HepG2 (cell line): Measurements from ENCODE around the gene SYMPK. TPM values are rescaled to one million over a fixed set of nuclear protein-coding genes. Genes with fewer than 3 reads are reported as not detected.

ENCODE experiments used
- ATAC-seq: fragments of 200-7000 bp; cut with Tn5 transposase; 3 replicates; pipeline ENCODE4 v1.9.1; 2020; ENCODE audit warnings: mild to moderate bottlenecking, moderate library complexity
- BruUV-seq: library from RNA; stranded (reverse); fragments of 400-500 nt; replicated peaks from 2 replicates; lab custom pipeline; 2021; lab: Mats Ljungman, UMichigan
- CTCF ChIA-PET: fragments of 300-600 bp; formaldehyde crosslinking; extraction: SDS; loops from one replicate; lab custom pipeline; 2021; ENCODE audit warnings: low total read pairs, inconsistent platforms, low intra/inter-chr PET ratio; lab: Yijun Ruan, JAX
- POLR2A ChIA-PET: fragments of 350-600 bp; sonication (Branson Sonifier 250); formaldehyde crosslinking; loops from one replicate; lab custom pipeline; 2020; ENCODE audit warnings: antibody characterized with exemption, inconsistent platforms; lab: Yijun Ruan, JAX
- DNase-seq: peaks from one replicate; pipeline ENCODE4 v3.0.0-alpha.2; 2015; ENCODE audit warnings: low spot score
- FAIRE-seq: peaks from 3 replicates; lab custom pipeline; 2011; peaks lifted over from hg19 to GRCh38; lab: Jason Lieb, UNC
- H2AFZ ChIP-seq: one replicate; pipeline ENCODE4 v1.6.1; 2011; ENCODE audit warnings: low read length, inconsistent platforms
- H3K27ac ChIP-seq: fragments of 300-600 bp; 3 replicates; pipeline ENCODE4 v1.8.0; 2011; ENCODE audit warnings: mixed run types, mild to moderate bottlenecking, mixed read lengths, low read length, inconsistent platforms; ENCODE audit not compliant: insufficient read depth; ENCODE audit errors: extremely low read length
- H3K27me3 ChIP-seq, 2 experiments: fragments of 200-600 bp in 1 of 2; 2 replicates in 1 of 2; 3 replicates in 1 of 2; pipeline versions ENCODE4 v1.6.0 to v1.8.0; 2011; ENCODE audit warnings: low read length in 2 of 2, mild to moderate bottlenecking in 2 of 2, moderate library complexity in 2 of 2, inconsistent platforms in 1 of 2; ENCODE audit not compliant: insufficient read depth in 2 of 2, control insufficient read depth in 1 of 2
- H3K36me3 ChIP-seq, 2 experiments: fragments of 200-600 bp in 1 of 2; replicated peaks in 1 of 2; 2 replicates in 1 of 2; 3 replicates in 1 of 2; pipeline versions ENCODE4 v1.5.1 to v1.8.0; 2011; ENCODE audit warnings: low read length in 2 of 2, inconsistent platforms in 1 of 2; ENCODE audit not compliant: insufficient read depth in 2 of 2, control insufficient read depth in 1 of 2
- H3K4me1 ChIP-seq: 2 replicates; pipeline ENCODE4 v1.5.1; 2012; ENCODE audit warnings: low read length, inconsistent platforms; ENCODE audit not compliant: insufficient read depth
- H3K4me2 ChIP-seq: 2 replicates; pipeline ENCODE4 v1.6.0; 2011; ENCODE audit warnings: low read depth, low read length, inconsistent platforms
- H3K4me3 ChIP-seq, 3 experiments: fragments of 200-600 bp in 1 of 3; sonication (generic), shearing (Covaris generic) in 1 of 3; replicated peaks in 1 of 3; 2 replicates each; pipeline ENCODE4 v1.5.1; 2011 to 2016; ENCODE audit warnings: low read length in 3 of 3, inconsistent platforms in 2 of 3, low read depth in 2 of 3, mild to moderate bottlenecking in 2 of 3, control low read depth in 1 of 3, mixed read lengths in 1 of 3; ENCODE audit not compliant: insufficient read depth in 1 of 3
- H3K79me2 ChIP-seq: one replicate; pipeline ENCODE4 v1.6.1; 2011; ENCODE audit warnings: low read length, inconsistent platforms; ENCODE audit not compliant: insufficient read depth
- H3K9ac ChIP-seq: 2 replicates; pipeline ENCODE4 v1.6.0; 2011; ENCODE audit warnings: mild to moderate bottlenecking, low read depth, low read length, inconsistent platforms; ENCODE audit not compliant: insufficient read depth
- H3K9me3 ChIP-seq: 2 replicates; pipeline ENCODE4 v1.5.1; 2012; ENCODE audit warnings: mild to moderate bottlenecking, low read length
- H4K20me1 ChIP-seq: 2 replicates; pipeline ENCODE4 v1.6.0; 2011; ENCODE audit warnings: inconsistent platforms, mild to moderate bottlenecking, low read length, moderate library complexity; ENCODE audit not compliant: insufficient read depth
- AGO2 ChIP-seq: fragments of 200-400 bp; formaldehyde crosslinking; optimal IDR thresholded peaks from 2 replicates; pipeline ENCODE3; 2017; ENCODE audit warnings: mild to moderate bottlenecking, low read depth, low read length, moderate library complexity
- AKAP8 ChIP-seq: sonication (generic); formaldehyde crosslinking; IDR thresholded peaks from 2 replicates; pipeline ENCODE4 v1.5.1; 2020; ENCODE audit warnings: mild to moderate bottlenecking, missing genetic modification reagents
- CREB1 ChIP-seq, 2 experiments: fragments of 450-650 bp in 1 of 2; IDR thresholded peaks; 2 replicates each; pipeline ENCODE4 v1.6.1; 2016 to 2017; ENCODE audit warnings: control low read depth in 1 of 2, mild to moderate bottlenecking in 1 of 2, missing compliant biosample characterization in 1 of 2, missing genetic modification characterization in 1 of 2
- GFI1 ChIP-seq: sonication (generic); formaldehyde crosslinking; IDR thresholded peaks from 2 replicates; pipeline ENCODE4 v1.5.0; 2020; ENCODE audit warnings: missing genetic modification reagents, mild to moderate bottlenecking, borderline replicate concordance
- MEF2D ChIP-seq: sonication (generic); formaldehyde crosslinking; IDR thresholded peaks from 2 replicates; pipeline ENCODE4 v1.5.1; 2020; ENCODE audit warnings: mild to moderate bottlenecking, missing genetic modification reagents
- NKX3-1 ChIP-seq: sonication (generic); formaldehyde crosslinking; IDR thresholded peaks from 2 replicates; pipeline ENCODE4 v1.5.0; 2020; ENCODE audit warnings: missing genetic modification reagents
- NR2F2 ChIP-seq: IDR thresholded peaks from 2 replicates; pipeline ENCODE4 v1.6.1; 2012; ENCODE audit warnings: low read depth, inconsistent platforms, borderline replicate concordance
- RAD21 ChIP-seq: fragments of 450-650 bp; formaldehyde crosslinking; IDR thresholded peaks from 2 replicates; pipeline ENCODE4 v1.5.0; 2020; ENCODE audit warnings: mild to moderate bottlenecking
- SCMH1 ChIP-seq: sonication (generic); formaldehyde crosslinking; IDR thresholded peaks from 2 replicates; pipeline ENCODE4 v1.9.0; 2021; ENCODE audit warnings: missing genetic modification reagents, mild to moderate bottlenecking, borderline replicate concordance
- SYNCRIP ChIP-seq: fragments of 200-400 bp; formaldehyde crosslinking; IDR thresholded peaks from 2 replicates; pipeline ENCODE4 v1.6.1; 2018; ENCODE audit warnings: mild to moderate bottlenecking, low read depth, low read length; ENCODE audit not compliant: insufficient read depth
- TARDBP ChIP-seq: sonication (generic); formaldehyde crosslinking; IDR thresholded peaks from 2 replicates; pipeline ENCODE4 v1.8.0; 2022; ENCODE audit warnings: mild to moderate bottlenecking, missing genetic modification reagents
- TCF12 ChIP-seq, 2 experiments: fragments of 450-650 bp in 1 of 2; sonication (generic) in 1 of 2; formaldehyde crosslinking in 1 of 2; IDR thresholded peaks; 2 replicates each; pipeline versions ENCODE4 v1.6.1 to v1.8.0; 2017 to 2022; ENCODE audit warnings: antibody characterized with exemption in 1 of 2, mild to moderate bottlenecking in 1 of 2, missing genetic modification reagents in 1 of 2, moderate library complexity in 1 of 2
- TEAD3 ChIP-seq: optimal IDR thresholded peaks from 2 replicates; pipeline ENCODE3; 2016; ENCODE audit warnings: borderline replicate concordance
- TFAP4 ChIP-seq: sonication (generic); IDR thresholded peaks from 2 replicates; pipeline ENCODE4 v1.6.1; 2016; ENCODE audit warnings: low read depth, borderline replicate concordance
- ZBTB42 ChIP-seq: sonication (generic); formaldehyde crosslinking; IDR thresholded peaks from 2 replicates; pipeline ENCODE4 v1.5.0; 2020; ENCODE audit warnings: mild to moderate bottlenecking, missing genetic modification reagents
- ZBTB7B ChIP-seq: sonication (generic); formaldehyde crosslinking; IDR thresholded peaks from 2 replicates; pipeline ENCODE4 v1.4.0; 2020; ENCODE audit warnings: missing genetic modification reagents
- ZFAT ChIP-seq: sonication (generic); formaldehyde crosslinking; conservative IDR thresholded peaks from 2 replicates; pipeline ENCODE4 v1.8.1; 2023; ENCODE audit warnings: missing genetic modification reagents, inconsistent platforms
- ZNF101 ChIP-seq: sonication (generic); formaldehyde crosslinking; IDR thresholded peaks from 2 replicates; pipeline ENCODE4 v1.4.0; 2020; ENCODE audit warnings: mild to moderate bottlenecking, low read depth, missing genetic modification reagents, borderline replicate concordance
- ZNF235 ChIP-seq: sonication (generic); formaldehyde crosslinking; IDR thresholded peaks from 2 replicates; pipeline ENCODE4 v1.8.1; 2023; ENCODE audit warnings: mild to moderate bottlenecking, missing genetic modification reagents, borderline replicate concordance
- ZNF251 ChIP-seq: sonication (generic); formaldehyde crosslinking; IDR thresholded peaks from 2 replicates; pipeline ENCODE4 v1.9.0; 2021; ENCODE audit warnings: mild to moderate bottlenecking, missing genetic modification reagents
- ZNF333 ChIP-seq: sonication (generic); formaldehyde crosslinking; IDR thresholded peaks from 2 replicates; pipeline ENCODE4 v1.4.0; 2020; ENCODE audit warnings: mild to moderate bottlenecking, missing genetic modification reagents, borderline replicate concordance
- ZNF747 ChIP-seq: sonication (generic); formaldehyde crosslinking; IDR thresholded peaks from 2 replicates; pipeline ENCODE4 v1.8.1; 2023; ENCODE audit warnings: missing genetic modification reagents, mild to moderate bottlenecking, borderline replicate concordance
- ZNF776 ChIP-seq: sonication (generic); formaldehyde crosslinking; IDR thresholded peaks from 2 replicates; pipeline ENCODE4 v1.4.0; 2020; ENCODE audit warnings: mild to moderate bottlenecking, missing genetic modification reagents
- ZNF777 ChIP-seq: sonication (generic); formaldehyde crosslinking; IDR thresholded peaks from 2 replicates; pipeline ENCODE4 v1.4.0; 2020; ENCODE audit warnings: missing genetic modification reagents
- WGBS: methylation state at CpG from one replicate; pipeline ENCODE4 v1.1.6; 2017; ENCODE audit warnings: low lambda C conversion rate; 5-methylcytosine and 5-hydroxymethylcytosine counted together
- in situ Hi-C: cut with HindIII; loops from 2 replicates; pipeline ENCODE4 v1.10.0; 2017; ENCODE audit warnings: low pct_unique_long_range_greater_than_20kb; ENCODE audit not compliant: extremely low pct_ligation_motif_present
- intact Hi-C: fragments of 100-400 bp; cut with micrococcal nuclease; formaldehyde crosslinking; loops from one replicate; pipeline ENCODE4 v1.10.0; 2022; ENCODE audit not compliant: unreplicated experiment
- polyA plus RNA-seq, 8 experiments: library from polyadenylated mRNA; depleted of rRNA in 3 of 8; stranded (reverse) in 7 of 8; unstranded in 1 of 8; fragments of >200 nt; fragmentation: Illumina TruSeq in 4 of 8; extraction: Trizol in 4 of 8; gene quantifications; 2 replicates each; pipeline versions ENCODE4 v1.2.1 to v1.2.3, GENCODE V29; 2011 to 2016; ENCODE audit warnings: low read depth in 4 of 8, missing spikeins in 1 of 8, mixed read lengths in 1 of 8; ENCODE audit not compliant: insufficient read depth in 1 of 8
- total RNA-seq, 5 experiments: library from RNA; depleted of rRNA; stranded (reverse); fragments of >200 nt; fragmentation: Illumina TruSeq; extraction: Trizol; gene quantifications; 2 replicates each; pipeline ENCODE4 v1.2.3, GENCODE V29; 2016; ENCODE audit warnings: low read depth in 1 of 5

Gene SYMPK
- total and polyA plus RNA-seq, 2 of the 13 experiments (the other 11 are each of a cell fraction or from before 2014, with no cell fraction given) = 21.9 to 55.7 TPM

- no peak for TF ChIP-seq ZNF747
- TF ChIP-seq SCMH1 (CRISPR knock-in tag) = no peak
- no peak for TF ChIP-seq MEF2D (CRISPR knock-in tag)
- no peak for TF ChIP-seq TEAD3 (CRISPR knock-in tag)
Measured at GRCh38 chr19:45766869-45767346, 96.0 kb downstream of the SYMPK start (continued).

GRCh38 chr19:45766296-45766868 lies 96.6 kb downstream of the SYMPK start:
- Histone ChIP-seq H3K4me2 (peak overlapping the region; percentile 93), H2AFZ (no peak overlapping the region), H3K4me1 (peaks cover 16% of the 10 kb centered on the region), H3K4me3 (peak overlapping the region; percentile 75 to 87 (median 76); a peak in 5 of 6 replicates), H3K36me3 (no peaks in the 10 kb centered on the region), H3K27ac (no peak overlapping the region), H3K79me2 (peaks cover 3% of the 10 kb centered on the region), H4K20me1 (no peaks in the 10 kb centered on the region), H3K9ac (peak overlapping the region; percentile 91), H3K9me3 (no peaks in the 10 kb centered on the region), H3K27me3 (peaks cover 8 to 17% of the 10 kb centered on the region in 2 experiments; a peak in 3 of 5 replicates)
- ChIA-PET CTCF (no interaction called here), POLR2A (interaction anchor here (0.8 to 4.7 kb wide), 9 partner anchors 7 to 98 kb away, joined by 3 to 35 read pairs (median 9); partner anchors contain the start of genes DMWD, FBXO46, FOXA3 and QPCTL)
- in situ Hi-C loops = no loop called here
- 80% methylated on average over 11 of the region's 17 CpGs for WGBS
- no peak for ATAC-seq
- no peak for FAIRE-seq
- no peak for DNase-seq
- intact Hi-C loops = loop anchor here (5.0 kb wide), 1 partner anchor 34 kb away; the partner anchor contains the start of genes FBXO46 and MEIOSIN
- TF ChIP-seq TARDBP (CRISPR knock-in tag) (no peak), ZNF777 (CRISPR knock-in tag) (0 out of 2 replicates have a peak, but pooled peaks have one; percentile 3), ZFAT (CRISPR knock-in tag) (no peak), SYNCRIP (no peak), RAD21 (CRISPR knock-in tag) (no peak), GFI1 (CRISPR knock-in tag) (no peak), CREB1 (IDR thresholded peaks at IDR 0.05) (no peak), CREB1 (CRISPR knock-in tag; IDR thresholded peaks at IDR 0.05) (no peak), ZNF101 (CRISPR knock-in tag) (no peak), TFAP4 (no peak), ZBTB42 (no peak), ZBTB7B (no peak), ZNF776 (CRISPR knock-in tag) (0 out of 2 replicates have a peak, but pooled peaks have one; percentile 30), ZNF235 (CRISPR knock-in tag) (0 out of 2 replicates have a peak, but pooled peaks have one; percentile 38), TCF12 (IDR thresholded peaks at IDR 0.05) (no peak), TCF12 (CRISPR knock-in tag; IDR thresholded peaks at IDR 0.05) (0 out of 2 replicates have a peak, but pooled peaks have one; percentile 35), NKX3-1 (CRISPR knock-in tag) (no peak), ZNF251 (CRISPR knock-in tag) (no peak), AGO2 (peak; percentile 4), ZNF333 (CRISPR knock-in tag) (0 out of 2 replicates have a peak, but pooled peaks have one; percentile 47), AKAP8 (CRISPR knock-in tag) (peak; percentile 9; the same call in 1 of the 2 replicates), NR2F2 (no peak)
- no TSS peak for BruUV-seq
